PC-3 (cell line): ENCODE data around the gene ANKRD23. TPM values are rescaled to one million over a fixed set of nuclear protein-coding genes. Genes with fewer than 3 reads are reported as not detected.

Experiments used
- ATAC-seq: fragments of 200-7000 bp; cut with Tn5 transposase; 2 replicates; pipeline ENCODE4 v1.9.1; 2020; ENCODE audit warnings: mild to moderate bottlenecking, moderate library complexity
- BruUV-seq: library from RNA; stranded (reverse); fragments of 400-500 nt; replicated peaks from 2 replicates; lab custom pipeline; 2021; lab: Mats Ljungman, UMichigan
- CTCF ChIA-PET: fragments of 300-600 bp; sonication (Branson Sonifier 250); formaldehyde crosslinking; loops from one replicate; lab custom pipeline; 2022; ENCODE audit warnings: antibody characterized with exemption; lab: Charles Lee
- POLR2A ChIA-PET: fragments of 300-600 bp; sonication (Branson Sonifier 250); formaldehyde crosslinking; loops from one replicate; lab custom pipeline; 2022; ENCODE audit warnings: antibody characterized with exemption; ENCODE audit not compliant: unreplicated experiment; lab: Charles Lee
- DNase-seq: peaks from one replicate; pipeline ENCODE4 v3.0.0-alpha.2; 2015
- H2AFZ ChIP-seq: fragments of 300-600 bp; sonication (generic); 2 replicates; pipeline ENCODE4 v1.6.0; 2016; ENCODE audit warnings: antibody characterized with exemption, low read length
- H3F3A ChIP-seq: fragments of 300-600 bp; sonication (generic); one replicate; pipeline ENCODE4 v1.6.0; 2017; ENCODE audit warnings: antibody characterized with exemption, low read length, control low read depth, mild to moderate bottlenecking; ENCODE audit not compliant: unreplicated experiment
- H3K27ac ChIP-seq: fragments of 300-600 bp; sonication (generic); 2 replicates; pipeline ENCODE4 v1.5.1; 2016; ENCODE audit warnings: mild to moderate bottlenecking, low read length
- H3K27me3 ChIP-seq: fragments of 300-600 bp; sonication (generic); 2 replicates; pipeline ENCODE4 v1.6.1; 2016; ENCODE audit warnings: low read length, mixed read lengths
- H3K36me3 ChIP-seq: fragments of 300-600 bp; sonication (generic); 2 replicates; pipeline ENCODE4 v1.6.1; 2016; ENCODE audit warnings: low read depth, mixed run types, low read length, mixed read lengths
- H3K4me1 ChIP-seq: fragments of 300-600 bp; sonication (generic); 2 replicates; pipeline ENCODE4 v1.5.1; 2016; ENCODE audit warnings: low read length; ENCODE audit not compliant: insufficient read depth
- H3K4me2 ChIP-seq: fragments of 300-600 bp; sonication (generic); 2 replicates; pipeline ENCODE4 v1.6.0; 2016; ENCODE audit warnings: low read length
- H3K4me3 ChIP-seq: fragments of 300-600 bp; sonication (generic); 2 replicates; pipeline ENCODE4 v1.5.1; 2016; ENCODE audit warnings: mild to moderate bottlenecking, low read length, mixed read lengths
- H3K79me2 ChIP-seq: fragments of 300-600 bp; sonication (generic); 2 replicates; pipeline ENCODE4 v1.6.1; 2017; ENCODE audit warnings: low read length, mixed read lengths
- H3K9ac ChIP-seq: fragments of 300-600 bp; sonication (generic); 2 replicates; pipeline ENCODE4 v1.6.0; 2016; ENCODE audit warnings: mild to moderate bottlenecking, low read length
- H3K9me2 ChIP-seq: fragments of 300-600 bp; sonication (generic); replicated peaks from 2 replicates; pipeline ENCODE4 v1.6.1; 2016; ENCODE audit warnings: mixed run types, low read length, mixed read lengths
- H3K9me3 ChIP-seq: fragments of 300-600 bp; sonication (generic); 2 replicates; pipeline ENCODE4 v1.6.1; 2016; ENCODE audit warnings: low read length, mixed read lengths
- H4K20me1 ChIP-seq: fragments of 300-600 bp; sonication (generic); 2 replicates; pipeline ENCODE4 v1.6.1; 2016; ENCODE audit warnings: low read length, mixed read lengths
- EZH2 ChIP-seq: fragments of 300-600 bp; sonication (generic); IDR thresholded peaks from one replicate; pipeline ENCODE4 v1.6.1; 2017; ENCODE audit warnings: antibody characterized with exemption, mild to moderate bottlenecking, low read length; ENCODE audit not compliant: unreplicated experiment
- EZH2phosphoT487 ChIP-seq: fragments of 300-600 bp; sonication (generic); IDR thresholded peaks from 2 replicates; pipeline ENCODE4 v1.6.1; 2018; ENCODE audit warnings: mild to moderate bottlenecking, antibody characterized with exemption, low read length, borderline replicate concordance
- intact Hi-C: fragments of 100-400 bp; cut with micrococcal nuclease; formaldehyde crosslinking; loops from 2 replicates; pipeline ENCODE4 v1.9.0; 2023
- total RNA-seq: library from RNA; depleted of rRNA; stranded (reverse); fragments of >200 nt; gene quantifications from 2 replicates; pipeline ENCODE4 v1.2.3, GENCODE V29; 2014
- TF ChIP-seq, protein P1 (sequence below): fragments of 300-600 bp; sonication (generic); conservative IDR thresholded peaks from 2 replicates; pipeline ENCODE4 v1.5.1; 2017; ENCODE audit warnings: antibody characterized with exemption, low read depth, mild to moderate bottlenecking, low read length

Gene ANKRD23
- total RNA-seq, 1 experiment from 2014 or later: 8.2 TPM

DNA sequence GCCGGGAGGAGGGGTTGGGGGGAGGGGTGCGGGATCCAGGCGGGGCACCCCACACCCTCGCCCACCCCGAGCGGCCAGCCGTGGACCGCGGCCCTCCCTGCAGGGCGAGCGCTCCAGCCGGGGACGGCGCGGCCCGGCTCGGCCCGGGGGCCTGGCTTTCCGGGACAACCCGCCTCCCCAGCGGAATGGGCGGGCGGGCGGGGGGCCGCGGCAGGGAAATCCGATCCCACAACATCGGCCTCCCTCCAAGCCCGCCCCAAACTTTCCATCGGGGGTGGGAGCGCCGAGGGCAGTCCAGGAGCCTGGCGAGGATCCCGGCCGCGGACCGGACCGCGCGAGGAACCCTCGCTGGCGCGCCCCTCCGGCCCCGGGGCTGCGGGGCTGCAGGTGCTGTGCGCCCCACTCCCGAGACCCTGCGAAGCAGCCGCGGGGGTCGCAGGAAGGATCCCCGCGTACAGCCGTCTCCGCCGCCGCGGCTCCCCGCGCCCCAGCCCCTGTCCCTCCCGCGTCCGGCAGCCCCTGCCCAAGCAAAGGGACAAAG, 25.5 kb upstream of the ANKRD23 start:
- H3K4me2 ChIP-seq: peak overlapping the region; percentile 98
- peaks cover 35% of the 10 kb centered on the region for H3K79me2 ChIP-seq
- DNase-seq (peak; percentile 63), ATAC-seq (peak; percentile 43)
- BruUV-seq: no TSS peak
- H3K9ac ChIP-seq: peak overlapping the region; percentile 91
- no peaks in the 10 kb centered on the region for H3K9me3 ChIP-seq
- no peaks in the 10 kb centered on the region for H3K9me2 ChIP-seq
- H3F3A ChIP-seq: no peaks in the 10 kb centered on the region
- H3K27me3 ChIP-seq: no peaks in the 10 kb centered on the region
- peak overlapping the region; percentile 38; the same call in 1 of the 2 replicates for H3K27ac ChIP-seq
- POLR2A ChIA-PET: no interaction called here
- peaks cover 14% of the 10 kb centered on the region; the same call in 1 of the 2 replicates for H3K36me3 ChIP-seq
- TF ChIP-seq EZH2phosphoT487: no peak
- TF ChIP-seq, protein P1, sequence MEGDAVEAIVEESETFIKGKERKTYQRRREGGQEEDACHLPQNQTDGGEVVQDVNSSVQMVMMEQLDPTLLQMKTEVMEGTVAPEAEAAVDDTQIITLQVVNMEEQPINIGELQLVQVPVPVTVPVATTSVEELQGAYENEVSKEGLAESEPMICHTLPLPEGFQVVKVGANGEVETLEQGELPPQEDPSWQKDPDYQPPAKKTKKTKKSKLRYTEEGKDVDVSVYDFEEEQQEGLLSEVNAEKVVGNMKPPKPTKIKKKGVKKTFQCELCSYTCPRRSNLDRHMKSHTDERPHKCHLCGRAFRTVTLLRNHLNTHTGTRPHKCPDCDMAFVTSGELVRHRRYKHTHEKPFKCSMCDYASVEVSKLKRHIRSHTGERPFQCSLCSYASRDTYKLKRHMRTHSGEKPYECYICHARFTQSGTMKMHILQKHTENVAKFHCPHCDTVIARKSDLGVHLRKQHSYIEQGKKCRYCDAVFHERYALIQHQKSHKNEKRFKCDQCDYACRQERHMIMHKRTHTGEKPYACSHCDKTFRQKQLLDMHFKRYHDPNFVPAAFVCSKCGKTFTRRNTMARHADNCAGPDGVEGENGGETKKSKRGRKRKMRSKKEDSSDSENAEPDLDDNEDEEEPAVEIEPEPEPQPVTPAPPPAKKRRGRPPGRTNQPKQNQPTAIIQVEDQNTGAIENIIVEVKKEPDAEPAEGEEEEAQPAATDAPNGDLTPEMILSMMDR: peak; percentile 12
- intact Hi-C loops: loop anchor here (5.0 kb wide), 1 partner anchor 243 kb away; the partner anchor contains the start of gene ANKRD36
- H4K20me1 ChIP-seq: no peaks in the 10 kb centered on the region
- H3K4me1 ChIP-seq: peaks cover 37% of the 10 kb centered on the region
- H3K4me3 ChIP-seq: peak overlapping the region; percentile 97
- CTCF ChIA-PET: interaction anchor here (1.7 kb wide), 1 partner anchor 11 kb away, joined by 18 read pairs; the partner anchor contains the start of gene ANKRD39
- peak overlapping the region; percentile 98; the same call in 1 of the 2 replicates for H2AFZ ChIP-seq

DNA sequence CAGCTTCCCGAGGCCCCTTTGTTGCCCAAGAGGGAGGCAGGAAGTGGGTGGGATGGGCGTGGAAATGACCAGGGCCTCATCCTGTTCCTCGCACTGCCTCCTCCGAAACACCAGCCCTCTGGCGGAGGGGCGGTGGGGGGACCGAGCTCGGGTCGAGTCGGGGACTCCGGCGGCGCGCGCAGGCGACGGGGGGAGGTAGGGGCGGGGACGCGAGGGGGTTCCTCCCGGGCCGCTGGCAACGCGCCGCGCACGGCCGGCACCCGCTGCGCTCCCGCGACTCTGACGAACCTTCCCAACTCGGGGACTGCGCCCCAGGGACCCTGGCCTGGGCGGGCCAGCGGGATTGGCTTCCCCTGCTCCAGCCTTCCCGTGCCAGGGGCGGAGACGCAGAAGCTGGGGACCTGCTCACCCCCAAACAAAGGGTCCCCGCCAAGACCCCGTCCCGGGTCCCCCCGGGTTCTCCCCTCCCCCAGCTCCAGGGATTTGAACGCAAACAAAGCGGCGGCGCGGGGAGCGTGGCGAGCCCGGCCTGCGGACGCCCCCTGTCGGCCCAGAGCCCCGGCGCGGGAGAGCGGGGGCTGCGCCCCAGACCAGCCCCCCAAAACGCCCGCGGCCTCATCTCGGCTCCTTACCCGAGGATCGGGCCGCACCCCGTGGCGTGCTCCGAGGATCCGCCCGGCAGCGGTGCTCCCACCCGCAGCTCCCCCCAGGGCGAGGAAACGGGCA, 24.9 kb upstream of the ANKRD23 start:
- Histone ChIP-seq H3F3A (no peaks in the 10 kb centered on the region), H3K9me3 (no peaks in the 10 kb centered on the region), H3K9ac (peak overlapping the region; percentile 91), H3K4me2 (peak overlapping the region; percentile 98), H3K27ac (peak overlapping the region; percentile 38), H3K36me3 (peaks cover 20% of the 10 kb centered on the region; the same call in 1 of the 2 replicates), H3K27me3 (no peaks in the 10 kb centered on the region), H3K4me1 (peaks cover 30% of the 10 kb centered on the region), H3K4me3 (peak overlapping the region; percentile 97), H4K20me1 (no peaks in the 10 kb centered on the region), H2AFZ (peak overlapping the region; percentile 98), H3K79me2 (peaks cover 35% of the 10 kb centered on the region), H3K9me2 (no peaks in the 10 kb centered on the region)
- POLR2A ChIA-PET: no interaction called here
- CTCF ChIA-PET: interaction anchor here (0.6 to 1.7 kb wide), 6 partner anchors 11 to 1524 kb away, joined by 3 to 18 read pairs (median 4); partner anchors contain the start of gene ANKRD39
- TF ChIP-seq, protein P1: peak; percentile 74
- TF ChIP-seq EZH2 (no peak), EZH2phosphoT487 (no peak)
- BruUV-seq: no TSS peak
- intact Hi-C loops: loop anchor here (5.0 kb wide), 1 partner anchor 244 kb away; the partner anchor contains the start of gene ANKRD36
- DNase-seq (peak; percentile 84), ATAC-seq (peak; percentile 78)
